Measurements from ENCODE around the gene UQCR10. TPM values are rescaled to one million over a fixed set of nuclear protein-coding genes. Genes with fewer than 3 reads are reported as not detected.

UQCR10 gene
- total RNA-seq, 2 experiments from 2014 or later, result 88.2 to 96.3 TPM

DNA sequence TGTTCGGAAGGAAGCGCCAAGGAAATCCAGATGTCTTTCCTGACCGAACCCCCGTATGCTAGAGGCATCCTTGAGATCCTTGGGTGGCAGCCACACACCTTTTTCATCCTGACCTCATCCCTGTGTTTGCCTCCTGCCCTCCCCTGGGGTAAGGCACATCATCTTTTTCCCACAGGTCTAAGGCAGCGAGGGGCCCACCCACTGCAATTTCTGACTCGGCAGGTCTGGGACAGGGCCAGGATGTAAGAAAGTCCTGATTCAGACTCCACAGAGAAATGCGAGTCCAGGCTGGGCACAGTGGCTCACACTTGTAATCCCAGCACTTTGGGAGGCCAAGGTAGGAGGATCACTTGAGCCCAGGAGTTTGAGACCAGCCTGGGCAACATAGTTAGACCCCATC, 10.8 kb upstream of the UQCR10 start:
- ChIA-PET POLR2A (no interaction called here), CTCF (no interaction called here)
- no peaks in the 10 kb centered on the region for H3K9me3 Mint-ChIP-seq

DNA sequence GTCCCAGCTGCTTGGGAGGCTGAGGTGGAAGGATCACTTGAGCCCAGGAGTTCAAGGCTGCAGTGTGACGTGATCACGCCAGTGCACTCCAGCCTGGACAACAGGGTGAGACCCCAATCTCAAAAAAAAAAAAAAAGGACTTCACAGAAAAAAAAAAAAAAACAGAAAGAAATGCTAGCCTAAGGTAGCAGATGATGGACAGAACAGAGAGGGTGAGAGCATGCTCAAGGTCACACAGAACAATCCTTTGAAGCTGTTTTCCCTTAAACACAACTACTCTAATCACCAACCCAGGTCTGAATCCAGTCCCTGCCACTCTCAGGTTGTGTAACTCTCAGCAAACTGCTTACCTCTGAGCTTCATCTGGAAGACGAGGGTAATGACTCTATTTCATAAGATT, 10.1 kb upstream of the UQCR10 start:
- Mint-ChIP-seq H3K36me3 (ENCODE audit: low read depth) (no peaks in the 10 kb centered on the region), H3K4me3 (no peak overlapping the region), H3K4me1 (peaks cover under 1% of the 10 kb centered on the region), H3K27ac (no peak overlapping the region), H3K9me3 (no peaks in the 10 kb centered on the region), H3K27me3 (no peaks in the 10 kb centered on the region)
- DNase-seq, result no peak
- ChIA-PET CTCF (interaction anchor here (0.6 kb wide), 1 partner anchor 123 kb away, joined by 3 read pairs; no protein-coding TSS in a partner anchor), POLR2A (no interaction called here)

More for the DNA sequence above, 10.8 kb upstream of the UQCR10 start:
- H3K4me3 Mint-ChIP-seq, result no peak overlapping the region
- H3K4me1 Mint-ChIP-seq, result peaks cover 7% of the 10 kb centered on the region
- H3K27ac Mint-ChIP-seq, result no peak overlapping the region
- no peaks in the 10 kb centered on the region for H3K27me3 Mint-ChIP-seq
- no peaks in the 10 kb centered on the region for H3K36me3 Mint-ChIP-seq (ENCODE audit: low read depth)
- DNase-seq, result no peak

DNA sequence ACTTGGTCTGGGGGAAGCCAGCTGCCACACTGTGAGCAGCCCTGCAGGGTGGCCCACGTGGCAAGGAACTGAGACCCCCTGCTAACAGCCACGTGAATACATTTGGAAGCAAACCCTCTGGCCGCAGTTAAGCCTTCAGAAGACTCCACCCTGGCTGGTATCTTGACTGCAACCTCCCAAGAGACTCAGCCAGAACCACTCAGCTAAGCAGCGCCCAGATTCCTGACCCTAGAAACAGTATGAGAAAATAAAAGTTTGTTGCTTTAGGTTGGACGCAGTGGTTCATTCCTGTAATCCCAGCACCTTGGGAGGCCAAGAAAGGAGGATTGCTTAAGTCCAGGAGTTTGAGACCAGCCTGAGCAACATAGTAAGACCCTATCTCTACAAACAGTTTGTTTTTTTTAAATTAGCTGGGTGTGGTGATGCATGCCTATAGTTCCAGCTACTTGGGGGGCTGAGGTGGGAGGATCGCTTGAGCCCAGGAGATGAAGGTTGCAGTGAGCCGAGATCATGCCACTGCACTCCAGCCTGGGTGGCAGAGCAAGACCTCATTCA, 9.0 kb upstream of the UQCR10 start:
- Mint-ChIP-seq H3K4me1 (no peaks in the 10 kb centered on the region), H3K27me3 (no peaks in the 10 kb centered on the region), H3K9me3 (no peaks in the 10 kb centered on the region), H3K36me3 (ENCODE audit: low read depth) (no peaks in the 10 kb centered on the region), H3K27ac (peak overlapping the region; percentile 25), H3K4me3 (no peak overlapping the region)
- POLR2A ChIA-PET, result interaction anchor here (0.6 kb wide), 1 partner anchor 193 kb away, joined by 3 read pairs; no protein-coding TSS in a partner anchor
- CTCF ChIA-PET, result no interaction called here
- no peak for DNase-seq

- H3K27ac Mint-ChIP-seq, result no peak overlapping the region
- H3K27me3 Mint-ChIP-seq, result no peaks in the 10 kb centered on the region
- no peaks in the 10 kb centered on the region for H3K9me3 Mint-ChIP-seq
- ChIA-PET CTCF (interaction anchor here (0.5 kb wide), 1 partner anchor 260 kb away, joined by 4 read pairs; no protein-coding TSS in a partner anchor), POLR2A (no interaction called here)
- DNase-seq, result no peak
- H3K4me3 Mint-ChIP-seq, result no peak overlapping the region
- peaks cover under 1% of the 10 kb centered on the region for H3K4me1 Mint-ChIP-seq
- no peaks in the 10 kb centered on the region for H3K36me3 Mint-ChIP-seq (ENCODE audit: low read depth)
Observed at GRCh38 chr22:29758959-29759358, 8.2 kb upstream of the UQCR10 start.

DNA sequence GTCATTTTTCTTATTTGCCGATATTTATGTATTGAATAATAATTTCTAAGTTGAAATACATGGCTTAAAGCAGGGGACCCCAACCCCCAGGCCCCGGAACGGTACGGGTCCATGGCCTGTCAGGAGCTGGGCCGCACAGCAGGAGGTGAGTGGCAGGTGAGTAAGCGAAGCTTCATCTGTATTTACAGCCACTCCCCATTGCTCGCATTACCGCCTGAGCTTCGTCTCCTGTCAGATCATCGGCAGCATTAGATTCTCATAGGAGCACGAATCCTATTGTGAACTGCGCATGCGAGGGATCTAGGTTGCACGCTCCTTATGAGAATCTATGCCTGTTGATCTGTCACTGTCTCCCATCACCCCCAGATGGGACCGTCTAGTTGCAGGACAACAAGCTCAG, 4.9 kb upstream of the UQCR10 start:
- H3K4me1 Mint-ChIP-seq, result peaks cover 16% of the 10 kb centered on the region
- DNase-seq, result no peak
- no peaks in the 10 kb centered on the region for H3K9me3 Mint-ChIP-seq
- POLR2A ChIA-PET, result no interaction called here
- H3K27ac Mint-ChIP-seq, result no peak overlapping the region
- no peak overlapping the region for H3K4me3 Mint-ChIP-seq
- no peaks in the 10 kb centered on the region for H3K27me3 Mint-ChIP-seq
- H3K36me3 Mint-ChIP-seq (ENCODE audit: low read depth), result no peaks in the 10 kb centered on the region
- CTCF ChIA-PET, result interaction anchor here (0.6 kb wide), 1 partner anchor 1553 kb away, joined by 3 read pairs; no protein-coding TSS in a partner anchor

GRCh38 chr22:29765905-29766631, 1.1 kb upstream of the UQCR10 start:
- H3K9me3 Mint-ChIP-seq, result no peaks in the 10 kb centered on the region
- H3K4me1 Mint-ChIP-seq, result peaks cover 30% of the 10 kb centered on the region
- DNase-seq, result peak; percentile 32

DNA sequence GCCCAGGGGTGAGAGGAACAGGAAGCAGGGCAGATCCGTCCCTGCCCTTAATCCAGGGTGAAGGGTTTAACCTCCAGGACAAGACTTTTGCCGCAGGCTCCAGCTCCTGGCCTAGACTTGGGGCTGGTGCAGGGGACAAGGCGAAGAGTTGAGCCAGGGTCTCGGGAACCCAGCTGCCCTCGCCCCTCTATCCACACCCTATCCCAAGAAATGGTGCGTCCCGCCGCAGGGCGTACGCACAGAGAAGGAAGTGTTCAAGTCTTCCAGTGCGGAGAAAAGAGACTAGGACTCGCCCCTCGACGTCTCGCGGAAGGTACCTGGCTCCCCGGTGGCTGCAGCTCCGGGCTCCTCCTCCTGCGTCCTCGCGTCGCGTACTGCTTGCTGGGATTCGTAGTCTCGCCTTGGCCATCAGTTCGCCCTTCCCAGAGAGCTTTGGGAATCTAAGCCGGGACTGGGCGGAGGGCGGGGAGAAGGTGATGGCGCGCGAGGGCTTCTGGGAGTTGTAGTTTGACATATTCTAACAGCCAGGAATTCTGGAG, 468 bp upstream of the UQCR10 start, which contains the start of gene ZMAT5:
Gene ZMAT5, minus strand, starts transcription at position 376 of the 539 bp plus-strand sequence. CDS start 18,463 bp downstream, outside the sequence.
- CTCF ChIA-PET, result interaction anchor here (0.7 to 1.1 kb wide), 2 partner anchors 9 to 12 kb away, joined by 3 to 5 read pairs; no protein-coding TSS in a partner anchor
- H3K4me3 Mint-ChIP-seq, result peak within 1 kb of the TSS; percentile 97
- H3K4me1 Mint-ChIP-seq, result peaks cover 30% of the 10 kb centered on the region
- no peaks in the 10 kb centered on the region for H3K9me3 Mint-ChIP-seq
- H3K27ac Mint-ChIP-seq, result peak within 1 kb of the TSS; percentile 93
- H3K27me3 Mint-ChIP-seq, result no peaks in the 10 kb centered on the region
- H3K36me3 Mint-ChIP-seq (ENCODE audit: low read depth), result peaks cover 23% of the 10 kb centered on the region
- peak; percentile 96 for DNase-seq
- POLR2A ChIA-PET, result no interaction called here

More at GRCh38 chr22:29765905-29766631, 1.1 kb upstream of the UQCR10 start:
- Mint-ChIP-seq H3K27ac (peak overlapping the region; percentile 93), H3K36me3 (ENCODE audit: low read depth) (peaks cover 23% of the 10 kb centered on the region), H3K4me3 (peak overlapping the region; percentile 97), H3K27me3 (no peaks in the 10 kb centered on the region)
- CTCF ChIA-PET, result interaction anchor here (0.7 to 1.1 kb wide), 2 partner anchors 10 to 12 kb away, joined by 3 to 5 read pairs; no protein-coding TSS in a partner anchor
- POLR2A ChIA-PET, result no interaction called here

DNA sequence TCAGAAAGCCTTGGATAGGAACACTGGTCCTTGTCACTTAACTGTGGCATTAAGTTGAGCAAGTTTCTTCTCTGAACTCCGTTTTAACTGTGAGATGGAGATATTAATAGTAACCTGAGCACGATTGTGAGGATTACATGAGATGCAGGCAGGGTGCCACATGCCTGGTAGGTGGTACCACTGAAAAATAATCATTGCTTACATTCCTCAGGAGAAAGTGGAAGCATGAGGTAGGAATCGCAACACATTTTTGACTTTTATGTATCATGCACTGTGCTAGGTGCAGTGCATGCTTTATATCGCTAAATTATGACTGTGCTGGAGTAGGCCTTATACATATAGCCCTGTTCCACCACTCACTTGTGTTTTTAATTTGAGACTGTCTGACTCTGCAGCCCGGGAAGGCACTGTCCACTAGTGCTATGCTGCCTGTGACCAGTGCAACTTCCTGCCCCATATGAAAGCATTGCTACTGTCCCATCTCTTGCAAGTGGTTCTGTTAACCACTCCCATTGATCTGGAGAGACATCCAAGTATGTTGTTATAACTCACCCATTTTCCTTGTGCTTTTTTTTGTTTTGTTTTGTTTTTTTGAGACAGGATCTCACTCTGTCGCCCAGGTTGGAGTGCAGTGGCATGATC, 1.0 kb downstream of the UQCR10 start:
- DNase-seq, result no peak
- Mint-ChIP-seq H3K4me1 (peaks cover 30% of the 10 kb centered on the region), H3K9me3 (no peaks in the 10 kb centered on the region), H3K27ac (peak overlapping the region; percentile 93), H3K27me3 (no peaks in the 10 kb centered on the region), H3K4me3 (peak overlapping the region; percentile 97), H3K36me3 (ENCODE audit: low read depth) (peaks cover 25% of the 10 kb centered on the region)
- POLR2A ChIA-PET, result no interaction called here
- CTCF ChIA-PET, result no interaction called here

DNA sequence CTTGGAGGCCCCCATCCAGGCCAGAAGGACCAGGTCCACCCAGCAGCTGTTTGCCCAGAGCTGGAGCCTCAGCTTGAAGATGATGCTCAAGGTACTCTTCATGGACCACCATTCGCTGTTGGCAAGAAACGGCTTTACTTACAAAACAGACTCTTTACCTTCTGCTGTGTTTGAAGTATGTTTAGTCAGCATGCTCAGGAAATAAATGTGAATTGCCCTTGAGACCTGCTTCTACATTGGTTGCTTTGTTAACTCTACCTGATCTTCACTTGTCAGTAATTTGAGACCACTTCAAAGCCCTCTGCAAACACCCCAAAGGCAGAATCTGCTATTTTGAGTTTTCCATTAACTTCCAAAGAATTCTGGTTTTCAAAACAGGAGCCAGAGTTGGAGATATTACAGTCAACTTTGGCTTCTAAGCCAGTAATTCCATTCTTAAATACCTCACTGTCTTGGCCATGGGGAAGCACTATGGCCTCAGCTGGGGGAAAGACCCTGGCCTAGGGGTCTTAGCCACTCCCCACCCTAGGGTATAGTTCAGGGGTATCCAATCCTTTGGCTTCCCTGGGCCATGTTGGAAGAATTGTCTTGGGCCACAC, 2.7 kb downstream of the UQCR10 start:
- ChIA-PET POLR2A (no interaction called here), CTCF (interaction anchor here (0.6 to 1.3 kb wide), 3 partner anchors 9 to 464 kb away, joined by 3 read pairs; no protein-coding TSS in a partner anchor)
- DNase-seq, result no peak
- Mint-ChIP-seq H3K36me3 (ENCODE audit: low read depth) (peaks cover 25% of the 10 kb centered on the region), H3K4me1 (peaks cover 25% of the 10 kb centered on the region), H3K9me3 (no peaks in the 10 kb centered on the region), H3K4me3 (no peak overlapping the region), H3K27ac (no peak overlapping the region), H3K27me3 (no peaks in the 10 kb centered on the region)

- no peak overlapping the region for H3K4me3 Mint-ChIP-seq
Observed at GRCh38 chr22:29772170-29772641, 5.0 kb downstream of the UQCR10 start.

GRCh38 chr22:29773233-29773632, 6.1 kb downstream of the UQCR10 start:
- Mint-ChIP-seq H3K9me3 (no peaks in the 10 kb centered on the region), H3K27me3 (no peaks in the 10 kb centered on the region), H3K4me1 (peaks cover 7% of the 10 kb centered on the region), H3K4me3 (no peak overlapping the region), H3K27ac (no peak overlapping the region), H3K36me3 (ENCODE audit: low read depth) (peaks cover 20% of the 10 kb centered on the region)
- ChIA-PET POLR2A (no interaction called here), CTCF (interaction anchor here (0.5 to 0.7 kb wide), 4 partner anchors 19 to 409 kb away, joined by 3 to 4 read pairs (median 3); no protein-coding TSS in a partner anchor)
- DNase-seq, result no peak

More at GRCh38 chr22:29772170-29772641, 5.0 kb downstream of the UQCR10 start:
- Mint-ChIP-seq H3K4me1 (peaks cover 14% of the 10 kb centered on the region), H3K9me3 (no peaks in the 10 kb centered on the region), H3K27me3 (no peaks in the 10 kb centered on the region), H3K27ac (no peak overlapping the region), H3K36me3 (ENCODE audit: low read depth) (peaks cover 25% of the 10 kb centered on the region)
- POLR2A ChIA-PET, result no interaction called here
- no peak for DNase-seq
- CTCF ChIA-PET, result interaction anchor here (0.7 kb wide), 1 partner anchor 18 kb away, joined by 4 read pairs; no protein-coding TSS in a partner anchor

DNA sequence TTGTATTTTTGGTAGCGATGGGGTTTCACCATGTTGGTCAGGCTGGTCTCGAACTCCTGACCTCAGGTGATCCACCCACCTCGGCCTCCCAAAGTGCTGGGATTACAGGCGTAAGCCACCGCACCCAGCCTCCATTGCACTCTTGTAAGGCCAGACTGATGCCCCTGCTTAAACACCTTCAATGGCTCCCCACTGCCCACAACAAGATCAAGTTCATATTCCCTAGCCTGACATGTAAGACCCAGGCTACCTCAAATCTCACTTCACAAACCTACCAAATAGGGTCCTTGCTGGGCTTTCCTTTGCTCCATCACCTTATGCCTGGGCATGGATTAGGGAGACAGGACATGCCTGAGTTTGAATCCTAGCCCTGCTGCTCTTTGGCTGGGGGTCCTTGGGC, 13.1 kb downstream of the UQCR10 start:
- CTCF ChIA-PET, result no interaction called here
- H3K36me3 Mint-ChIP-seq (ENCODE audit: low read depth), result no peaks in the 10 kb centered on the region

More for the DNA sequence above, 13.1 kb downstream of the UQCR10 start:
- Mint-ChIP-seq H3K9me3 (no peaks in the 10 kb centered on the region), H3K27me3 (no peaks in the 10 kb centered on the region), H3K4me1 (no peaks in the 10 kb centered on the region), H3K4me3 (no peak overlapping the region), H3K27ac (no peak overlapping the region)
- DNase-seq, result no peak
- POLR2A ChIA-PET, result no interaction called here
